Stimulated activated CD4-positive, alpha-beta T cell treated with anti-CD3 and anti-CD28 coated beads, Interleukin-12 subunit alpha, Interleukin-12 subunit beta, amount 100 ng/mL, for 4 hours (primary cell): ENCODE measurements around the gene PADI3.
A peak's percentile ranks its signal among the peaks of the same experiment; 100 is the strongest.

Source experiments
- DNase-seq: peaks from one replicate; pipeline ENCODE4 v3.0.0-alpha.2; 2020

The PADI3 gene

GRCh38 chr1:17248781-17249180 lies at the start of gene PADI3:
Gene PADI3, plus strand, starts transcription at chr1:17249098. Its CDS starts 40 bp downstream, at chr1:17249138.
- no peak for DNase-seq

- DNase-seq, result no peak
These were observed 49.4 kb upstream of the PADI3 start for GRCh38 chr1:17199267-17200044.

GRCh38 chr1:17200246-17200645 lies 48.7 kb upstream of the PADI3 start:
- no peak for DNase-seq

- DNase-seq, result no peak
These were observed 48.1 kb upstream of the PADI3 start for GRCh38 chr1:17200756-17201155.

GRCh38 chr1:17201201-17202021 lies 47.5 kb upstream of the PADI3 start:
- DNase-seq, result no peak

GRCh38 chr1:17204546-17205440 lies 44.1 kb upstream of the PADI3 start, which contains the start of gene PADI1:
Gene PADI1, plus strand, starts transcription at chr1:17205128. Its CDS starts 90 bp downstream, at chr1:17205218.
- no peak for DNase-seq

- DNase-seq, result no peak
These were observed 43.2 kb upstream of the PADI3 start for GRCh38 chr1:17205652-17206051.

GRCh38 chr1:17206196-17206595 lies 42.7 kb upstream of the PADI3 start:
- no peak for DNase-seq

- no peak for DNase-seq
These were observed 41.9 kb upstream of the PADI3 start for GRCh38 chr1:17207046-17207445.

- no peak for DNase-seq
These were observed 41.4 kb upstream of the PADI3 start for GRCh38 chr1:17207540-17207939.

GRCh38 chr1:17207966-17208418 lies 40.9 kb upstream of the PADI3 start:
- DNase-seq, result peak; percentile 23

GRCh38 chr1:17208546-17208945 lies 40.4 kb upstream of the PADI3 start:
- DNase-seq, result no peak

GRCh38 chr1:17209430-17209829 lies 39.5 kb upstream of the PADI3 start:
- DNase-seq, result no peak

GRCh38 chr1:17210176-17210575 lies 38.7 kb upstream of the PADI3 start:
- DNase-seq, result no peak

GRCh38 chr1:17211377-17211776 lies 37.5 kb upstream of the PADI3 start:
- no peak for DNase-seq

GRCh38 chr1:17212009-17212408 lies 36.9 kb upstream of the PADI3 start:
- no peak for DNase-seq

GRCh38 chr1:17212487-17213121 lies 36.3 kb upstream of the PADI3 start:
- DNase-seq, result peak; percentile 34

- no peak for DNase-seq
These were observed 35.6 kb upstream of the PADI3 start for GRCh38 chr1:17213148-17213781.

- DNase-seq, result no peak
These were observed 35.1 kb upstream of the PADI3 start for GRCh38 chr1:17213782-17214148.

- DNase-seq, result no peak
These were observed 33.9 kb upstream of the PADI3 start for GRCh38 chr1:17214876-17215544.

GRCh38 chr1:17215545-17215890 lies 33.4 kb upstream of the PADI3 start:
- no peak for DNase-seq
